Neuron (in vitro differentiated cells): ENCODE results near the gene ZNF747.
"Not testable (repeated sequence)": the region's sequence is repeated elsewhere in the genome, so short reads cannot be mapped to it uniquely, and the experiment has no call there.

Experiments
- H2AFZ ChIP-seq: one replicate; pipeline ENCODE4 v1.6.1; 2013; ENCODE audit warnings: low read depth, mild to moderate bottlenecking, inconsistent platforms, low read length, moderate library complexity
- H3K27me3 ChIP-seq: one replicate; pipeline ENCODE4 v1.6.1; 2013; ENCODE audit warnings: low read length; ENCODE audit not compliant: insufficient read depth
- H3K36me3 ChIP-seq: one replicate; pipeline ENCODE4 v1.6.1; 2013; ENCODE audit warnings: low read length; ENCODE audit not compliant: insufficient read depth
- H3K4me1 ChIP-seq: one replicate; pipeline ENCODE4 v1.6.1; 2013; ENCODE audit warnings: low read length; ENCODE audit not compliant: insufficient read depth
- H3K4me3 ChIP-seq: 2 replicates; pipeline ENCODE4 v1.5.1; 2013; ENCODE audit warnings: mild to moderate bottlenecking, low read length, moderate library complexity
- H3K9me3 ChIP-seq: one replicate; pipeline ENCODE4 v1.6.1; 2013; ENCODE audit warnings: low read length

ZNF747 gene

DNA sequence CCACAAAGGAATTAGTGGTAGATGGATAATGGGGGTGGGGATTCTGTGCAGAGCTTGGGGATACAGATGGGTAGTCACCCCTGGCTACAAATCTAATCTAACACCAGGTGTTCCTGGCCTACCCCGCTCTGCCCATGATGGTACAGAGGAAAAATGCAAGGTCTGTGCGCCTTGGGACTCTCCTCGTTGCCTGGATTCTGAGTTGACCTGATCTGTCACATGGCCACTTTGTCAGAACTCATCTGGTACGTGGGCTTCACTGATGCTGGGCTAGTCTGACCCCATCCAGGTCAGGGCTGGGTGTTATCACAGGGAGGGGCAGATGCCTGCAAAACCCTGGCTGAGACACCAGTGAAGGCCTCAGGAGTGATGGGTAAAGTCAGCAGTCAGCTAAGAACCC lies 18.3 kb upstream of the ZNF747 start:
- no peak overlapping the region for H2AFZ ChIP-seq
- H3K9me3 ChIP-seq, result peaks cover 3% of the 10 kb centered on the region
- no peak overlapping the region for H3K4me3 ChIP-seq
- H3K36me3 ChIP-seq, result peaks cover 28% of the 10 kb centered on the region
- H3K4me1 ChIP-seq, result peaks cover 7% of the 10 kb centered on the region
- no peaks in the 10 kb centered on the region for H3K27me3 ChIP-seq

DNA sequence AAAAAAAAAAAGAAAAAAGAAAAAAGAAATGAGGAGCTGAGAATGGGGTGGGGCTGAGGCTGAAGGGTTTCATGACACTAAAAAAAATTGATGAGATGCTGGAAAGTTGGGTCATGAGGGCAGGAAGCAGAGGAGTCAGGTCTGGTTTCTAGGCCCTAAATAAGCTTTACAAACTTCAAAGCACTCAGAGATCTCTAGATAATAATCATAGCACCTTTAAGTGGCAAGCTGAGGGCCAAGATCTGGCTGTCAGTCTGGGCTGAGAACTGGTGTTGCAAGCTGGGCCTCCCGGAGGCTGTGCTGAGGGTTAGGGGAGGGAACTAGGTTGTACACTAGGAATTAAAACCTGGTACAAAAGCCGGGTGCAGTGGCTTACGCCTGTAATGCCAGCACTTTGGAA lies 17.1 kb upstream of the ZNF747 start:
- Histone ChIP-seq H3K9me3 (peaks cover 3% of the 10 kb centered on the region), H3K36me3 (peaks cover 28% of the 10 kb centered on the region), H2AFZ (no peak overlapping the region), H3K27me3 (no peaks in the 10 kb centered on the region), H3K4me1 (no peaks in the 10 kb centered on the region), H3K4me3 (no peak overlapping the region)

GRCh38 chr16:30548416-30549253 lies 14.0 kb upstream of the ZNF747 start:
- Histone ChIP-seq H3K9me3 (peaks cover 3% of the 10 kb centered on the region), H3K36me3 (peaks cover 4% of the 10 kb centered on the region), H3K4me1 (peaks cover 9% of the 10 kb centered on the region), H3K4me3 (no peak overlapping the region), H3K27me3 (no peaks in the 10 kb centered on the region), H2AFZ (no peak overlapping the region)

- H3K4me3 ChIP-seq, result no peak overlapping the region
- no peaks in the 10 kb centered on the region for H3K27me3 ChIP-seq
- H2AFZ ChIP-seq, result no peak overlapping the region
- peaks cover 20% of the 10 kb centered on the region for H3K4me1 ChIP-seq
- no peaks in the 10 kb centered on the region for H3K9me3 ChIP-seq
- H3K36me3 ChIP-seq, result no peaks in the 10 kb centered on the region
Observed at GRCh38 chr16:30546115-30546514, 11.5 kb upstream of the ZNF747 start.

DNA sequence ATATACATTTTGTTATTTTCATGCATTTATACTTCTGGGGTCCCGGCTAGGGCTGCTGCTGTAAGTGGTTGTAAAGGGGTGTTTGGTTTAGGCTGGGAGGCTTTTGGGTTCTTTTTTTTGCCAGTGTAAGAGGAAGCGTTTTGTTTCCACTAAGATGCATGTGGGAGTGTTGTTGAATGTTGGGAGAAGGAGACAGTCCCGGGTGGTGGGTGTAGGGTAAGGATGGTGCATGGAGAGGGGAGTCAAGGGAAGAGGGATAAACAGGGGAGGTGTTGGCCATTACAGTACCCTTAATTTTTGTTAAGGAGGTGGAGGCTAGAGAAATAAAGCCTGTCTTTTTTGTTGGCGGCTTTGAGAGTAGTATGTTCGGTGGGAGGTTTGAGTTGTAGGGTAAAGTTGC lies 8.4 kb upstream of the ZNF747 start:
- Histone ChIP-seq H2AFZ (no peak overlapping the region), H3K27me3 (no peaks in the 10 kb centered on the region), H3K36me3 (no peaks in the 10 kb centered on the region), H3K9me3 (no peaks in the 10 kb centered on the region), H3K4me1 (peaks cover 23% of the 10 kb centered on the region), H3K4me3 (no peak overlapping the region)

DNA sequence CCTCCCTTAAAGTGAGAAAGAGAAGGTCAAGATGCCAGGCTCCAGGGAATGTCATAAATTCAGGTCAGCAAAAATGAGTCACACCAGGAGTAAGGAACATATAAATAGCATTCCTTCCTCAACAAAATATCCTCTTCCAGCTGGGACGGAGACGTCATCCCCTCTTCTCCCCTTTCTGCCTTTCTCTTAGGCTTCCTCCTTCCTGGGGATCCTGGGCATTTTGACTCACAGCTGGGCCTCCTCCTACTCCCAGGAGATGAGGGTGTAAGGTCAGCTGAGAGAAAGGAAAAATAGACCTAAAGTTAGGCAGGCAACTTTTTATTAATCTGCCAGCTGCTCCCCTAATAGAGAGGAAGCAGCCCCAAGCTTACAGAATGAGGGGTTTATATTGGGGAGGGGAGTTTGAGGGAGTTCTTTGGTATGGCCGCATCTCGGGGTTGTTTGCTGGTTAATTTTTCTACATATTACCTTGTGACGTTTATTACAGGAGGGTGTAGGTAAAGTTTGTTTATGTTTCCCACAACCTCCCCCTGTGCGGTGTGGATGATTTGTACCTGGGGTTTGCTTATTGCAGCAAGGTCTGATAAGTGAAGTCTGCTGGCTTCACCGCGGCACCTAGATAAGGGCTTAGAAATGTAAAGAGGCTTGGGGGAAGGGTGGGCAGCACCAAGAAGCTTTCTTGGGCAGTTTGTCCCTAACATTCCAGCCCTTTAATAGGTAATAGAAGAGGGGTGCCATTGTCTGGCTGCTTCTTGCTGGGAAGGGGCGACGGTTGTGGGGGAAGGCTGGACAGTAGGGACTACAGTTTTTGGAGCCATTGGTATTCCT lies 7.1 kb upstream of the ZNF747 start:
- Histone ChIP-seq H3K36me3 (no peaks in the 10 kb centered on the region), H3K4me3 (no peak overlapping the region), H3K9me3 (no peaks in the 10 kb centered on the region), H3K4me1 (peaks cover 23% of the 10 kb centered on the region), H3K27me3 (no peaks in the 10 kb centered on the region), H2AFZ (peak overlapping the region; percentile 43)

GRCh38 chr16:30540916-30541464 lies 6.3 kb upstream of the ZNF747 start:
- H2AFZ ChIP-seq, H3K27me3 ChIP-seq, H3K4me3 ChIP-seq, H3K9me3 ChIP-seq, H3K36me3 ChIP-seq: not testable (repeated sequence)
- peaks cover 23% of the 10 kb centered on the region for H3K4me1 ChIP-seq

- not testable (repeated sequence) for H3K4me3 ChIP-seq, H3K9me3 ChIP-seq, H2AFZ ChIP-seq, H3K36me3 ChIP-seq, H3K27me3 ChIP-seq
- peaks cover 28% of the 10 kb centered on the region for H3K4me1 ChIP-seq
Observed at GRCh38 chr16:30539986-30540526, 5.4 kb upstream of the ZNF747 start.

DNA sequence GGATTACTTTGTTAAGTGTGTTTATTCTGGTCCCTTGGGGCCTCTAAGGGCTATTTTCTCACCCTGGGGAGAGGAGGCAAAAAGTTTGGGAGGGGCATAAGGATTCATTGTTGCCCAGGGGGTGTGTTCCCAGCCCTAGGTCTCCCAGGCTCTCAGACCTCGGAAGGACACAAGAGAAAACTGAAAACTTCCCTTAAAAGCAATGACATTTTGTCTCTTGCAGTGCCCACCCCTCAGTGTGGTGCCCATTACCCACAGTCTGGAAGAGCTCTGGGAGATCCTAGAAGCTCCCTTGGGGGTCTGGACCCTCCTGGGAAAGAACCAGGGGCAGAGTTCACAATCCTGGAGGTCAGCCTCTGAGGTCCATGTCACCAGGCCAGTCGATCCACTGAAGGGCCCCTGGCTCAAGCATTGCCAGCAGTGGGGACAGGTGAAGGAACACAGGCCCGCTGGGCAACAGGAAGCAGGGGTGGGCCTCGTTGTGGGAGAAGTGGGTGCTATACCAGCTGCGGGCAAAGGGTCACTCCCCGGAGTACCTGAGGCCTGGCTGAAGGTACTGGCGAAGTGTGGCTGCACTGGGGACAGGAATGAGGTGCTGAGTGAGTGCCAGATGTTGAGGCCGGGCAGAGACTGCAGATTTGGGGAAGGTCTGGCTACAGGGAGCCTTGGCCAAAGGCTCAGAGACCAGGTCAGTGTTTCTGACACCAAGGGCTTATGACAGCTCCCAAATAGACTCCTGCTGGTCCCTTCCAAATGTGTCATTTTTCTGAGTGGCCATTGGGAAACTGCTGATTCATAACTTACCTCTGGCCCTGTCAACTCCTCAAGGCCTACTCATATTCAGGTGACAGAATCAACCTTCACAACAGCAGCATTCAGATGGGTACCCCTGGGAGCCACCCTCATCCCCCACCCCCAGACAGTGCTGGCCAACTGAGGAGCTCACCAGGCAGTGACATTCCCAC lies 4.6 kb upstream of the ZNF747 start:
- Histone ChIP-seq H3K4me1 (peaks cover 21% of the 10 kb centered on the region), H2AFZ (no peak overlapping the region), H3K9me3 (no peaks in the 10 kb centered on the region), H3K4me3 (no peak overlapping the region), H3K27me3 (no peaks in the 10 kb centered on the region), H3K36me3 (no peaks in the 10 kb centered on the region)

DNA sequence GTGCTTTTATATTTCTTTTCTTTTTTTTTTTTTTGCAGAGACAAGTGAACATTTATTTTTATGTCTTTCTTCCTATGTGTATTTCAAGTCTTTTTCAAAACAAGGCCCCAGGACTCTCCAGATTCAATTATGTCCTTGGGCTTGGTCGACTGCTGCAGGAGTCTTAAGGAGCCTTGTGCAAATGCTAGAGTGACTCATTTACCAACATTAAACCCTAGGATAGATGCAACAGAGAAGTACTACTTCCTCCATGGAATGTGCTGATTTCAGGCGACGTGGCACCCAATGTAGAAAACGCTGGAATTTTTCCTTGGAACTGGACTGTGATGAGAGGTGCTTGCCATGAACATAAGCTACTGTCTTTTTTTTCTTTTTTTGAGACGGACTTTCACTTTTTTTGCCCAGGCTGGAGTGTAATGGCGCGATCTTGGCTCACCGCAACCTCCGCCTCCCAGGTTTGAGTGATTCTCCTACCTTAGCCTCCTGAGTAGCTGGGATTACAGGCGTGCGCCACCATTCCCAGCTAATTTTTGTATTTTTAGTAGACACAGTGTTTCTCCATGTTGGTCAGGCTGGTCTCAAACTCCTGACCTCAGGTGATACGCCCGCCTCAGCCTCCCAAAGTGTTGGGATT lies 1.9 kb upstream of the ZNF747 start:
- not testable (repeated sequence) for H3K9me3 ChIP-seq, H2AFZ ChIP-seq, H3K4me3 ChIP-seq, H3K27me3 ChIP-seq, H3K36me3 ChIP-seq
- H3K4me1 ChIP-seq, result peaks cover 14% of the 10 kb centered on the region

DNA sequence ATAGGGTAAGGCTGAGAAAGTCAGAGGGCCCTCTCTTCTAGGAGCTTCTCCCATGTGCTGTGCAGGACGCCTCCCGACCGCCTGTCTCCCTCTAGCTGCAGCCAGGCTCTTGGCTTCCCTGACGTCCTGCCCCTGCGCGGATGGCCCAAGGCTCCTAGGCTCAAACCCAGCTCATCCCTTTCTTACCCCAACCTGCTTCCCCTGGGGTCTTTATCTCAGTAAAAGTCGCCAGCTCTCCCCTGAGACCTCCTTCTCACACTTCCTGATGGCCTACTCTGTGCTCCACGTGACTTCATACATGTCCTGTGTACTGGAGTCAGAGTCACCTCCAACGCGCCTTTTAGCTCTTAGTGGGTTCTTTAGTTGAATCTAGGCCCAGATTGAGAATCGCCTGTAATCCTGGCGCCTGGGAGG lies 1.1 kb upstream of the ZNF747 start:
- Histone ChIP-seq H2AFZ (peak overlapping the region; percentile 78), H3K27me3 (no peaks in the 10 kb centered on the region), H3K9me3 (no peaks in the 10 kb centered on the region), H3K4me1 (peaks cover 7% of the 10 kb centered on the region), H3K4me3 (peak overlapping the region; percentile 63), H3K36me3 (no peaks in the 10 kb centered on the region)
